ENCODE measurements around the gene PPFIBP1.
"Not testable (repeated sequence)": the region's sequence is repeated elsewhere in the genome, so short reads cannot be mapped to it uniquely, and the experiment has no call there.

PPFIBP1 gene

GRCh38 chr12:27592548-27592947 is 68.5 kb downstream of the PPFIBP1 start:
- DNase-seq (ENCODE audit: low spot score) = no peak

DNA sequence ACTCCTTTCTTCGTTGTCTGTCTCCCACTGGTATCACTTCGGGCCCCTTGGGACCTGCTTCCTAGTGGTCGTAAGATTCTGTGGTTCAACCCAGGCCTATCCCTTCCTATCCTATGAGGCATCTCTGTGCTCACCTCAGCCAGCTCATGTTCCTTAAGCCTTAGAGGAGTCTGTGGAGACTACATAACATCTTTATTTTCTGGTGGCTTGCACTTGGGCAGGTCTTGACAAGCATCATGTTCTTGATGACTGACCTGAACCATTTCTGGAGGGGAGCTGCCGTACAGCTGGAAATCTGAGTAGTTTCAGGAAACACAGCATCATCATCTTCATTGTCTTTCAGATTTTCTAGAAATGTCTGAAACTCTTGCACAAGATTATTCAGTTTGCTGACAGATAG is 69.3 kb downstream of the PPFIBP1 start:
- DNase-seq (ENCODE audit: low spot score) = no peak

GRCh38 chr12:27595231-27595642 is 71.2 kb downstream of the PPFIBP1 start:
- no peak for DNase-seq (ENCODE audit: low spot score)

DNA sequence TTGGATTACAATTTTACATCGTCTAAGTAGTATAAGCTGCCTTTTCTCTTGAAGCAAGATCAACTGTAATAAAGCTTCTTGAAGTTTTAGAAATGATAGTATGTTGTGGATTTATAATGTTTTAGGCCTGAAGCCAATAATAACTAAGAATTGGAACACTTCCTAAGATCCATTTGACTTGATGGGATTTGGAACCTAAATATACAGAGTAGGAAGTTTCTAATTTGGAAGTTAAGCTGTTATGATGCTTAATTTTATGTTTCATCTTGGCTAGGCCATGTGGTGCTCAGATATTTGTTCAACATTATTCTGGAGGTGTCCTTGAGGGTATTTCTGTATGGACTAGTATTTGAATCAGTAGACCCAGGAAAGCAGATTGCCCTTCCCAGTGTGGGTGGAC is 74.9 kb downstream of the PPFIBP1 start:
- DNase-seq (ENCODE audit: low spot score) = not testable (repeated sequence)

DNA sequence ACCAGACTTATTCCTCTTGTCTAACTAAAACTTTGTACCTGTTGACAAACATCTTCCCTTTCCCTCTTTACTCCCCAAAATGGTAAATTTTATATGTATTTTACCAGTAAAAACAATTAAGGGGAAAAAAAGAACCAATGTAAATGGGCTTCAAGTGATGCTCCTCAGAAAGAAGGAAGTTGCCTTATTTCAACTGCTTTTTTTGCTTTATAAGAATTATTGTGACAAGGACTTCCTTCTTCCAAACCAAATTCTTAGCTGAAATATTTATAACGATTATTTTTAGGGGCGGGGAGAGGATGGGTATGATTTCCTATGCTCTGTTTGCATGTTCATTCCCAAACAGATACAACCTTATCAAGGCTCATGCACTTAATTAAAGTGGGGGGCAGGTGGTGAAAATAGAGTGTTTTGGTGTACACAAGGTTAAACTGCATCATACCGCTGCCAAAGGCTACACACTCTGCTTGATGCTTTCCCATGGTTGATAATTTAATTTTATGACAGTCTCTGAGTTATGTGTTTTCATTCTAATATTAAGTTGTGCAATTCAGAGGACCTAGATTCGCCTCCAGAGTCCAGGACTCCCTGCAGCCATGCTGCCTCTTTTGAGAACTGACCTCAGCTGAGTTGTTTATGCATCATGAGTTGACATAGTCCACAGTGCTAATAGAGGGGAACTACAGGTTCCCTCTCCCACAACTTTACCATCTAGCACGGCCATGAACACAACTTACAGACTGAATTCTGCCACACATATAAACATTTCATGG is 77.2 kb downstream of the PPFIBP1 start:
- not testable (repeated sequence) for DNase-seq (ENCODE audit: low spot score)

DNA sequence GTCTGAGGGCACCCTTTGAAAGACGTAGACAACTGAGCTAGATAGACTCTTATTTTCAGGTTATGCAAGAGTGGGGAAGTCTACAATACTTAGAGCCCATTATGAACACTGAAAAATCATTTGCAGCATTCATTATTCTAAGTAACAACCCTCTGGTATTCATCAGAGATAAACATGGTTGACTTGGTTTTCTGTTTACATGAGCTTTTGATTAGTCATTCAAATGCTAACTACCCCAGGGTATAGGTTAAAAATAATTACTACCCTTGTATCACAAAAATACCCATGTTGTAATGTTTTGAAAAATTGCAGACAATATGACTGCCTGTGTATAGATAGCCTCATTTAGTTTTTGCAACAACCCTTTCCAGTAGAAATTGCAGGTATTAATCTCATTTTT is 78.5 kb downstream of the PPFIBP1 start:
- no peak for DNase-seq (ENCODE audit: low spot score)

GRCh38 chr12:27604431-27604830 is 80.4 kb downstream of the PPFIBP1 start:
- no peak for DNase-seq (ENCODE audit: low spot score)

DNA sequence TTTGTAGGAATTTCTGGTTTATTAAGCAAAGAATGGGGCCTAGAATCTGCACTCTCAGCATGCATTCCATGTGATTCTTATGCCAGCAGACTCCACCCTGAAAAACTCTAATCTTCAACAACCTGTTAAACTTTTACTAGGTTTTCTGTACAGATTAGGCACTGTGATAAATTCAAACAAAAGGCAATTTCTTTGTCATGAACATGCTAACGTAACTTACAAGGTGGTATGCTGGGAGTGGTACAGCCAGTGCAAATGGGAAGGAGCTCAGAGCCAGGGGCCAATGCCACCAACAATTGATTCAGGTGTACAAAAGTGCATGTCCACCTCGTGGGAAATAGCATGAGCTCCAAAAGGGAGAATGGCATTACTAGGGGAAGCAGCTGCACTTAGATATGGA is 83.0 kb downstream of the PPFIBP1 start:
- DNase-seq (ENCODE audit: low spot score) = no peak

DNA sequence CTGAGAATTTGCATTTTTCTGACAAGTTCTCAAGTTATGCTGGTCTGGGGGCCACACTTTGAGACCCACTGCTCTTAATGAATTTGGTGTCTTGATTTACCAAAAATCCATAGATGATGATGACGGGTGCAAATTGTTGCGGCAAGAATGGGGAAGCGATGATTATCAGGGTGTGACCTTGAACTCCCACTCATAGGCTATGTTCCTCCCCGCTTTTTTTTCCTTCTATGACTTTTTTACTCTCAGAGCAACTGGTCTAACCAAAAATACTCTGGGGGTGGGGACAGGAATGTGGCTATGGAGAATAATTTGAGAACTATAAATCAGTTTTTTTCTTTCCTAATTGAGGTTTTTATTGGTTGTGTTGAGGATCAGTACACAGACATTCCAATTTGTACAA is 83.6 kb downstream of the PPFIBP1 start:
- no peak for DNase-seq (ENCODE audit: low spot score)

- no peak for DNase-seq (ENCODE audit: low spot score)
Observed at GRCh38 chr12:27608890-27609289, 84.9 kb downstream of the PPFIBP1 start.

DNA sequence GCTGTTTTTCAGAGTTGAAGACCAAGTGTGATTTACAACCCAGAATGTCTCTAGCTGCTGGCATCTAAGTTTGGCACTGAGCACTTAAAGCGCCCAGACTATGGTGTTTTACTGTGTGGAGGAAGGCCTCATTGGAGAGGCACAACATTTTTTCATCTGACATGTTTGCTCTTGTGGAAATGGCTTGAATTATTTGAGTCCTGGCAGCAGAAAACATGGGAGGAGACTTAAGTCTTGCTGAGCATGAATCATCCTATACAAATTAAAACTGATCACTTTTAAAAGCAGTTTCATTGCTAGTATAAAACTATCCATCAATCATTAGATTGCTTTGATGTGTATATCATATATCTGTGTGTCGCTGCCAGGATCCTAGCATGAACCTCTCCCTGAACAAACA is 86.4 kb downstream of the PPFIBP1 start:
- DNase-seq (ENCODE audit: low spot score) = no peak

- no peak for DNase-seq (ENCODE audit: low spot score)
Observed at GRCh38 chr12:27614386-27614785, 90.4 kb downstream of the PPFIBP1 start.

GRCh38 chr12:27614866-27615265 is 90.9 kb downstream of the PPFIBP1 start:
- no peak for DNase-seq (ENCODE audit: low spot score)

DNA sequence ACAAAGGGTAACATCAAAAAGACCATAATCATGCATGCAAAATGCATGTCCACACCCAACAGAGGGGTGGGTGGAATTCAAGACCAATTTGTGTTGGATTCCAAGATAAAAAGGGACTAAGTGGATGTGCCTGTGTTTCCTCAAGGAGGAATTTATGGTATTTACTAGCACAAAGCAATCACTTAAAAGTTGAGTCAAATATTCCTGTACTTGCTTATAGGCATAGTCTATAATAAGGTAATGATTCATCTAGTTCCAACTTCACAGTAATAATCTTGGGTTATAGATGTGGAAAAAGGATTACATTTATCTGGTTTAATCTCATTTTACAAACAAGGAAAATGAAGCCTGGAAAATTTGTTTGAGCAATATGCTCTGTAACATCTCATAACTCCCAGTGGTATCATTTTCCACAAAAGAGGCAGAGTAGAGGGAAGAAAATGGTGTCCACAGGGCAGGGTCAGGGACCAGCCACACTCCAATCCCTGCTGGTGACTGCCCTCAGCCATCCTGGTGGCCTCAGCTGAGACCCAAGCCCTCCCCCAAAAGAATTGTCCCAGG is 91.4 kb downstream of the PPFIBP1 start:
- DNase-seq (ENCODE audit: low spot score) = no peak

DNA sequence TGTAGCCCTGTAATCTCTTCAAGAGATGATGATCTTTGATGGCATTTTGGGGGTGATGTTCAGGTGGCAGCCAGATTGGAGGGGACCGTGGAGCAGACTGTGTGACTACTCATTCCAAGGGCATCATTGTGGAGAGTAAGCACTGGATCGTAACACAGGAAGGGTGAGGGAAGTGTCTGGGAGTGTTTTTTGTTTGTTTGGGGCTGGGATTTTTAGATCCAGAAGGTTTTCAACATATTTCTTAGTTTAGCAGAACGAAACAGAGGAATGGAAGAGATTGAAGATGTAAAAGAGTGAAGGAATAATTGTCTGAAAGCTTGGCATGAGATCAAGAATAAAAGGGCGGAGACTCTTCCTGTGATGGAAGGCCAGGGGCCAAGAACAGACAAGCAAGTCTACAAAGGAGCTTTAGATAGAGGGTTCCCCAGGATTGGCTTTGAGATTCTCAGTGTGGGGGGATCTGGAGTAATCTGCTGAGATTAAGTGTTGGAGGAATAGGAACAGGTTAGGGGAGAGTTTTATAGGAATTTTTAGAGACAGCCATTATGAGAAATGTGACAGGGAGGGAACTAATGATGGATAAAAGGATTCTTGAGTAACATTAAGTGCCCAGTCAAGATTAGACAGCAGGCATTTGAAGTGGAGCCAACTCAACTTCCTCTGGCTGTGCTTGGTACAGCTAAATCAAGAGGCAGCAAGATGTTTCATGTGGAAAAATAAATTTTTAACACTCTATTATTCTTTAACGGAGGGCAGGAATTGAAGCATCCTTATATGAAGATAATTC is 92.5 kb downstream of the PPFIBP1 start:
- no peak for DNase-seq (ENCODE audit: low spot score)

GRCh38 chr12:27618836-27619235 is 94.8 kb downstream of the PPFIBP1 start:
- no peak for DNase-seq (ENCODE audit: low spot score)

- no peak for DNase-seq (ENCODE audit: low spot score)
Observed at GRCh38 chr12:27619308-27619707, 95.3 kb downstream of the PPFIBP1 start.

GRCh38 chr12:27620121-27620520 is 96.1 kb downstream of the PPFIBP1 start:
- no peak for DNase-seq (ENCODE audit: low spot score)

- no peak for DNase-seq (ENCODE audit: low spot score)
Observed at GRCh38 chr12:27622436-27623195, 98.6 kb downstream of the PPFIBP1 start.

- DNase-seq (ENCODE audit: low spot score) = no peak
Observed at GRCh38 chr12:27623645-27624044, 99.6 kb downstream of the PPFIBP1 start.

DNA sequence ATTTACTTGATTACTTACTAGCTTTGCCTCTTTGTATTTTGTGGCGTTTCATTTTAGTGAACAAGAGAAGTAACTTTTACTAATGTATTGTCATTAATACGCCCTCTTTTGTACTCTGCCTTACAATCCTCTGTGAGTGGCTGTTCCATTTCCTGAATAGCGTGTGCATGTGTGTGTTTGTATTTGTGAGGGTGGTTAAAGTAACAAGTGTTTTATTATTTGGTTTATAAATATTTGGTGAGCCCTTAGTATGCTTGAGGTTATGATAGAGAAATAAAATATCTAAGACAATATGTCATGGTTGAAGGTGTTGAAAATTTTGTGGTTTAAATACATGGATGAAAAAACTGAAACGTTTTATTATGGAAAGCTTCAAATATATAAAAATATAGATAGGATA is 100.6 kb downstream of the PPFIBP1 start:
- no peak for DNase-seq (ENCODE audit: low spot score)

- no peak for DNase-seq (ENCODE audit: low spot score)
Observed at GRCh38 chr12:27627123-27627852, 103.3 kb downstream of the PPFIBP1 start.
